ENCODE data around the gene PNPLA7.

The PNPLA7 gene

DNA sequence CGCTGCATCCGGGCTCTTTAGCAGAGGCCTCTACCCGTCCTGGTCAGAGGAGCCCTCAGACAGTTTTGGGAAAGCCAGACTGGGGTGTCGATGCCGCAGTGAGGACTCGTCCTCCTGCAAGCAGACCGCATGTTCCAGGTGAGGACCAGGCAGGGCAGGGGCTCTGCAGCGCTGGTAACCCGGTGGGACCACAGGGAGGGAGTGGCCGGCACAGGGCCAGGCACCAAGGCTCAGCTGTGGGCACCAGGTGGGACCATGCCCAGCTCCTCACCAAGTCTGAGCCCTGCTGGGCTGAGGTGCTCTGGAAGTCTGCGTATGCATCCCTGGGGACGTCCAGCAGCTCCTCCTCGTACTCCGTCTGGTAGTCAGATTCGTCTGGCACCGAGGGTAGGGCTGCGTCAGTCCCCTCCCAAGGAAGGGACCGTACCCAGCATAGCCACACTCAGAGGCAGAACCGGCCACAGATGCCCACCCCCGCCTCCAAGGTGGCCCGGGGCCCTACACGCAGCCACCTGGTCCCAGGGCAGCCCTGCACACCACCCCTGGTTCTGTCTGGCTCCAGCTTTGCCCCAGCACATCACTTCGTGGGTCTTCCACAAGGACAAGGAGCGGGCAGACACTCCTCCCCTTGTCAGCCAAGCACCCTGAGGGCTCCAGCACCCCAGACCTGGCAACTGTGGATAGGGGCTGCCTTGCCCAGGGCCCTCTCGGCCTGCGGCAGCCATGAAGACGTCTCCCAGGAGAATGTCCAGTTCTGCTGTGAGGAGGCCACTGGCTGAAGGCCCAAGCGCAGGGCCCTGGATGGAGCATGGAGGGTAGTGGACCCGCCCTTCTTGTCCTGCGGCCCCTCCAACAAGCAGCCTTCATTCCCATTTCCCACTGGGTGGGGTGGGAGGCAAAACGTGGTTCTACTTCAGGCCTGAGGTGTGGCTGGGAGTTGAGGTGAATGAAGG lies 89.6 kb downstream of the PNPLA7 start:
- H3K36me3 Mint-ChIP-seq, result peaks cover 3% of the 10 kb centered on the region
- peak overlapping the region; percentile 49 for H3K4me3 Mint-ChIP-seq
- peak overlapping the region; percentile 35 for H3K27ac Mint-ChIP-seq
- H3K4me1 Mint-ChIP-seq, result peaks cover 35% of the 10 kb centered on the region
- H3K27me3 Mint-ChIP-seq, result no peaks in the 10 kb centered on the region
- H3K9me3 Mint-ChIP-seq, result no peaks in the 10 kb centered on the region

- no peaks in the 10 kb centered on the region for H3K9me3 Mint-ChIP-seq
- H3K4me1 Mint-ChIP-seq, result peaks cover 37% of the 10 kb centered on the region
- H3K27ac Mint-ChIP-seq, result no peak overlapping the region
- H3K27me3 Mint-ChIP-seq, result no peaks in the 10 kb centered on the region
- peak overlapping the region; percentile 65 for H3K4me3 Mint-ChIP-seq
- H3K36me3 Mint-ChIP-seq, result peaks cover 3% of the 10 kb centered on the region
Measured at GRCh38 chr9:137459601-137460362, 90.4 kb downstream of the PNPLA7 start.

- H3K36me3 Mint-ChIP-seq, result peaks cover 3% of the 10 kb centered on the region
- peaks cover 43% of the 10 kb centered on the region for H3K4me1 Mint-ChIP-seq
- H3K27ac Mint-ChIP-seq, result no peak within 1 kb of the TSS
- peak within 1 kb of the TSS; percentile 65 for H3K4me3 Mint-ChIP-seq
- H3K27me3 Mint-ChIP-seq, result no peaks in the 10 kb centered on the region
- H3K9me3 Mint-ChIP-seq, result no peaks in the 10 kb centered on the region
Measured at GRCh38 chr9:137459152-137459600, 91.0 kb downstream of the PNPLA7 start, which contains the start of gene NSMF. Gene NSMF, minus strand, starts transcription at chr9:137459334. Its CDS starts 232 bp downstream, at chr9:137459102.

- Mint-ChIP-seq H3K4me3 (peak overlapping the region; percentile 54), H3K27me3 (no peaks in the 10 kb centered on the region), H3K27ac (no peak overlapping the region), H3K9me3 (no peaks in the 10 kb centered on the region), H3K36me3 (peaks cover 3% of the 10 kb centered on the region), H3K4me1 (peaks cover 43% of the 10 kb centered on the region)
Measured at GRCh38 chr9:137458194-137459151, 91.7 kb downstream of the PNPLA7 start.

DNA sequence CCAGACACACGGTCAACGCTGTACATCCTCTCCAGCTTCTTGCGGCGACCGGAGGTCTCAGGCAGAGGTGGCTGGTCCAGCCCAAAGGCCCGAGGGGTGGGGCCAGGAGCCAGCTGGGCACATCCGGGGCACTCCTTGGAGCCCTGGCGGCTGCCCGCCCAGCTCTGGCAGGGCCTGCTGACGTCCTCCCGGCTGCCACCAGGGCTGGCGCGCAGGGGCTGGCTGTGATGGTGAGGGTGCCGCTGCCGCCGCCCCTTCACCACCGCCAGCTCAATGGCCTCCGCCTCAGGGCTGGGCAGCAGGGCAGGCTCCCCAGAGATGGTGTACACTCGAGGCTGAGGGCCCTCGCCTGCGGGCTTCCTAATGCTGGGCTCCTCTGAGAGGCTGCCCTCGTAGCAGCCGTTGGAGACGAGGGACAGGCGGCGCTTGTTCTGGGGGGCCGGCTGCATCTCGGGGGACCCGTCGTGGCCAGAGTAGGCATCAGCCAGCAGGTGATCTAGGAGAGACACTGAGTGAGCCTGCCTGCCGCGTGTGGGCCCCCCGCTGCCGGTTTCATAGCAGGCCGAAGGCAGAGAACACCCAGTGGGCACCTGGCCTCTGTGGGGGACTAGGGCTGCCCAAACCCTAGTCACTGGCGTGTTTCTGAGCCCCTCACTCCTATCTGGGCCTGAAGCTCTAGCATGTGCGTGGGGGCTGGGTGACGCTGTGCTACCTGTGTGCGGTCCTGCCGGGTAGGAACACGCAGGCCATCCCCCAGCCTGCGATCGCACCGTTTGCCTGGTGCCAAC lies 92.6 kb downstream of the PNPLA7 start:
- Mint-ChIP-seq H3K36me3 (peaks cover 3% of the 10 kb centered on the region), H3K27ac (no peak overlapping the region), H3K27me3 (no peaks in the 10 kb centered on the region), H3K4me3 (peak overlapping the region; percentile 54), H3K4me1 (peaks cover 36% of the 10 kb centered on the region), H3K9me3 (no peaks in the 10 kb centered on the region)

- Mint-ChIP-seq H3K36me3 (peaks cover 5% of the 10 kb centered on the region), H3K4me3 (peak overlapping the region; percentile 36), H3K9me3 (no peaks in the 10 kb centered on the region), H3K27ac (no peak overlapping the region), H3K4me1 (peaks cover 42% of the 10 kb centered on the region), H3K27me3 (no peaks in the 10 kb centered on the region)
Measured at GRCh38 chr9:137456864-137457405, 93.3 kb downstream of the PNPLA7 start.

GRCh38 chr9:137456061-137456863 lies 93.9 kb downstream of the PNPLA7 start:
- no peaks in the 10 kb centered on the region for H3K27me3 Mint-ChIP-seq
- no peak overlapping the region for H3K27ac Mint-ChIP-seq
- H3K9me3 Mint-ChIP-seq, result no peaks in the 10 kb centered on the region
- peaks cover 42% of the 10 kb centered on the region for H3K4me1 Mint-ChIP-seq
- H3K4me3 Mint-ChIP-seq, result peak overlapping the region; percentile 38
- H3K36me3 Mint-ChIP-seq, result peaks cover 5% of the 10 kb centered on the region

DNA sequence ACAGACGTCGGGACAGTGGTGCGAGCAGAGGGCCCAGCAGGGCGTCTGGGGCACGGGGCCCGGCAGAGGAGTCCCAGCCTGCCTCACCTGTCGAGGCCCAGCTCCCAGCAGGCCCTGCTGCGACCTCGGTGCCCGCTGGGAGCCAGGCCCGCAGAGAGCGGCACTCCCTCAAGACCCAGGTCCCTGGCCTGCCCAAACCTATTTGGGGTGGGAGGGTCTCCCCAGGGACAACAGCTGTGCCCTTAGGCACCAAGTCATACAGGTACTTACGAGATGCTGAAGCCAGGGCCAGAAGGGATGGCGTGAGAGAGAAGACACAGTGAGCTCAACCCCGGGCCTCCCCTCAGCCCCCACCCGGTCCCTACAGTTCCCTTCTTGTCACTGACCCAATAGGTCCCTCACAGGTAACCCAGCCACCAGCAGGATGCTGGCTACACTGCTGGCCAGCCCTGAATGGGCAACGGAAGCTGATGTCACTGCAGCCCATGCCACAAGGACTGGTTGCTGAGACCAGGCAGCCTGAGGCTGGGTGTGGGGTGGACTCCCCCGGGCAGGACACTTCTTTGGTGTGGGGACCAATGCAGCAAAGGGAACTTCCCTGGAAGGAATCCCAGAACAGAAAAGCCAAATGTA lies 94.7 kb downstream of the PNPLA7 start:
- H3K4me3 Mint-ChIP-seq, result peak overlapping the region; percentile 38
- peaks cover 37% of the 10 kb centered on the region for H3K4me1 Mint-ChIP-seq
- no peaks in the 10 kb centered on the region for H3K9me3 Mint-ChIP-seq
- no peak overlapping the region for H3K27ac Mint-ChIP-seq
- no peaks in the 10 kb centered on the region for H3K27me3 Mint-ChIP-seq
- H3K36me3 Mint-ChIP-seq, result peaks cover 5% of the 10 kb centered on the region

- H3K27ac Mint-ChIP-seq, result no peak overlapping the region
- peak overlapping the region; percentile 51 for H3K4me3 Mint-ChIP-seq
- peaks cover 39% of the 10 kb centered on the region for H3K4me1 Mint-ChIP-seq
- no peaks in the 10 kb centered on the region for H3K9me3 Mint-ChIP-seq
- peaks cover 5% of the 10 kb centered on the region for H3K36me3 Mint-ChIP-seq
- H3K27me3 Mint-ChIP-seq, result no peaks in the 10 kb centered on the region
Measured at GRCh38 chr9:137454597-137455358, 95.4 kb downstream of the PNPLA7 start.

- Mint-ChIP-seq H3K9me3 (no peaks in the 10 kb centered on the region), H3K4me3 (peak overlapping the region; percentile 51), H3K36me3 (peaks cover 5% of the 10 kb centered on the region), H3K27me3 (no peaks in the 10 kb centered on the region), H3K4me1 (peaks cover 36% of the 10 kb centered on the region), H3K27ac (no peak overlapping the region)
Measured at GRCh38 chr9:137454145-137454596, 96.0 kb downstream of the PNPLA7 start.

- peaks cover 36% of the 10 kb centered on the region for H3K4me1 Mint-ChIP-seq
- no peaks in the 10 kb centered on the region for H3K9me3 Mint-ChIP-seq
- H3K36me3 Mint-ChIP-seq, result peaks cover 5% of the 10 kb centered on the region
- H3K27me3 Mint-ChIP-seq, result no peaks in the 10 kb centered on the region
- H3K4me3 Mint-ChIP-seq, result peak overlapping the region; percentile 36
- H3K27ac Mint-ChIP-seq, result no peak overlapping the region
Measured at GRCh38 chr9:137453643-137454081, 96.5 kb downstream of the PNPLA7 start.

GRCh38 chr9:137452761-137453642 lies 97.2 kb downstream of the PNPLA7 start:
- no peaks in the 10 kb centered on the region for H3K27me3 Mint-ChIP-seq
- H3K4me3 Mint-ChIP-seq, result no peak overlapping the region
- H3K27ac Mint-ChIP-seq, result no peak overlapping the region
- no peaks in the 10 kb centered on the region for H3K9me3 Mint-ChIP-seq
- H3K36me3 Mint-ChIP-seq, result peaks cover 5% of the 10 kb centered on the region
- peaks cover 36% of the 10 kb centered on the region for H3K4me1 Mint-ChIP-seq

Measured in activated naive CD4-positive, alpha-beta T cell treated with anti-CD3 and anti-CD28 coated beads, Interleukin-2, amount 50 U/mL, for 24 hours (primary cell).